Spleen (tissue), 7 donors: ENCODE measurements around the gene SKOR1.

ENCODE experiments used
- POLR2A ChIP-seq, 3 donors: fragments of 450-650 bp; IDR thresholded peaks; one replicate each; pipeline ENCODE4 v1.5.1; 2017; ENCODE audit warnings: antibody characterized with exemption in 3 of 3, mild to moderate bottlenecking in 1 of 3
- TF ChIP-seq, protein P1 (sequence below), 11 experiments: fragments of 200-600 bp in 7 of 11; fragments of 450-650 bp in 4 of 11; sonication (generic) in 4 of 11; IDR thresholded peaks in 8 of 11; conservative IDR thresholded peaks in 3 of 11; 1 replicate in 7 of 11; 2 replicates in 4 of 11; pipeline versions ENCODE4 v1.4.0 to v1.8.0; 2016 to 2021; ENCODE audit warnings: antibody characterized with exemption in 11 of 11, inconsistent platforms in 4 of 11, mild to moderate bottlenecking in 1 of 11
- donor health status: DM: no; HTN: no; CAD: no; lungs with moderate emphysema.
- donor health status: DM: no; HTN: no; CAD: no.
- donor health status: DM: no; HTN: no; CAD: no.

- no peak for TF ChIP-seq POLR2A (IDR thresholded peaks at IDR 0.05)
- TF ChIP-seq, protein P1, sequence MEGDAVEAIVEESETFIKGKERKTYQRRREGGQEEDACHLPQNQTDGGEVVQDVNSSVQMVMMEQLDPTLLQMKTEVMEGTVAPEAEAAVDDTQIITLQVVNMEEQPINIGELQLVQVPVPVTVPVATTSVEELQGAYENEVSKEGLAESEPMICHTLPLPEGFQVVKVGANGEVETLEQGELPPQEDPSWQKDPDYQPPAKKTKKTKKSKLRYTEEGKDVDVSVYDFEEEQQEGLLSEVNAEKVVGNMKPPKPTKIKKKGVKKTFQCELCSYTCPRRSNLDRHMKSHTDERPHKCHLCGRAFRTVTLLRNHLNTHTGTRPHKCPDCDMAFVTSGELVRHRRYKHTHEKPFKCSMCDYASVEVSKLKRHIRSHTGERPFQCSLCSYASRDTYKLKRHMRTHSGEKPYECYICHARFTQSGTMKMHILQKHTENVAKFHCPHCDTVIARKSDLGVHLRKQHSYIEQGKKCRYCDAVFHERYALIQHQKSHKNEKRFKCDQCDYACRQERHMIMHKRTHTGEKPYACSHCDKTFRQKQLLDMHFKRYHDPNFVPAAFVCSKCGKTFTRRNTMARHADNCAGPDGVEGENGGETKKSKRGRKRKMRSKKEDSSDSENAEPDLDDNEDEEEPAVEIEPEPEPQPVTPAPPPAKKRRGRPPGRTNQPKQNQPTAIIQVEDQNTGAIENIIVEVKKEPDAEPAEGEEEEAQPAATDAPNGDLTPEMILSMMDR (IDR thresholded peaks at IDR 0.05 in 8 of 11, conservative IDR thresholded peaks at IDR 0.05 in 3 of 11): no peak
Measured at GRCh38 chr15:67801926-67802914, 23.1 kb upstream of the SKOR1 start.
